ENCODE results near the gene PON2. TPM values are rescaled to one million over a fixed set of nuclear protein-coding genes. Genes with fewer than 3 reads are reported as not detected.

PON2 gene
- total RNA-seq, result 141 TPM

GRCh38 chr7:95434557-95435421, at the start of gene PON2:
Gene PON2 (minus strand): TSS chr7:95435028. CDS start chr7:95434951, 77 bp downstream.

GRCh38 chr7:95396136-95397032, 38.4 kb downstream of the PON2 start, which contains the start of gene PON3:
Gene PON3 (minus strand): TSS chr7:95396375. CDS start chr7:95396350, 25 bp downstream.

Other genes starting within 250 kb of the PON2 start
- 1.2 TPM for gene PON1, start 110.5 kb downstream of the PON2 start, total RNA-seq
- 0.92 TPM for gene PON3, start 38.7 kb downstream of the PON2 start, total RNA-seq
- 0.69 TPM for gene ASB4, start 50.9 kb upstream of the PON2 start, total RNA-seq
- 8.3 TPM for gene PDK4, start 161.5 kb upstream of the PON2 start, total RNA-seq

Measured in diencephalon (tissue), 1 donor.